DMS79 (cell line): ENCODE measurements around the gene GCH1.
"Not testable (repeated sequence)": the region's sequence is repeated elsewhere in the genome, so short reads cannot be mapped to it uniquely, and the experiment has no call there.

Experiments used
- DNase-seq: peaks from one replicate; lab custom pipeline; 2025; lab: John Stamatoyannopoulos, UW

The GCH1 gene

DNA sequence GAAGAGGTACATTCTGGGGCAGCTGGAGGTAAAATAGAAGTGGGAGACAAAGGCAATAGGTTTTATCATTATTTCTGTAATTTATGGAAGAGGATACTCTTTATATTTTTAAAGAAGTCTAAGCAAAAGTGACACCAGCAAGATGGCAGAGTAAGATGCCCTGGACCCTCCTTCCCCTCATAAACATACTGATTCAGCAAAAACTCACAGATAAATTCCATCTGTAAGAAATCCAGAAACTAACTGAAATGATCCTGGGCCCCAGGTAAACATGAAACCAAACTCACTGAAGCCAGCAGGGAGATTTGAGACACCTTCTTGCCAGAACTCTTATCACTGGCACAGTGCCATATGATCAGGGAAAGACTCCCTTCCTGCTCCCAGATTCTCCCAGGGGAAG, 79.9 kb downstream of the GCH1 start:
- no peak for DNase-seq

DNA sequence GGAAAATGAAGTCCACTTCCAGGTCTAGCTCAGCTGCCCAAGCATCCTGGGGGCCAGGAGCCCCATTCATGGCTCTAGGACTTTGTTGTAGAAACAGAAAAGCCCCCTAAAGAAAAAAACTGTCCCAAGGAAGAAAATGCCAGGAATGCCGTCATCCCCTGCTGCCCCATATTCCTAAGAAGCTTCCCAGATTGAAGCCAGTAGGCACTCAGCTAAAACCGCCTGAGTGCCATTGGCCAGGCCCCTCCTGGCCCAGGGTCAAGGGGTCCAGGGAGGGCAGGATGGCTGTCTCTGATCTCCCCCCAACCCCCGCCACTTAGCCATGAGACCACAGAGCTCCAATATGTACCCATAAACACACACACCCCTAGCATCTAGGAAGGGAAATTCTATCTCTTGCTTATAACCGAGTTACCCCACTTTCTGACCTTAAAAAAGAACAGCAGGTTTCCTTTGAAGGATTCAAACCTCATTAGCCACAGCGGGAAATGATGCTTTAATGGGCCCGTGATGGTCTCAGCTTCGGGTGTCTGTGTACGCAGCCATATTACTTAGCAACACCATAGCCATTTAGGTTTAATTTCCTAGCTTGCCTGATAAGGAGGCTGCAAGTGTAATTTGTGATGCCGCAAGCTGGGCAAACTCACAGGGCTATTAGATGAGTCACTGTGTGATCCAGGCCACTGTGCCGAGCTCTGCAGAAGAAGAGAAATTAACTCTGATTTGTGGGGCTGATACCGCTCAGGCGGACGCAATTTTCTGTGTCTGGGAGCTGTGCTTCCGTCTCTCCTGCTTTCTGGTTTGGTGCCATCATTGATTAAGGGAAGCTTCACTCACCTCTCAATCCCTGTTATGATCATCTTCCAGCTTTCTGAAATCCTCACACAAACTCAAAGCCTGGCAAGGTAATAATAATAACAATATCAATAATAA, 84.2 kb downstream of the GCH1 start:
- DNase-seq = peak; percentile 28

DNA sequence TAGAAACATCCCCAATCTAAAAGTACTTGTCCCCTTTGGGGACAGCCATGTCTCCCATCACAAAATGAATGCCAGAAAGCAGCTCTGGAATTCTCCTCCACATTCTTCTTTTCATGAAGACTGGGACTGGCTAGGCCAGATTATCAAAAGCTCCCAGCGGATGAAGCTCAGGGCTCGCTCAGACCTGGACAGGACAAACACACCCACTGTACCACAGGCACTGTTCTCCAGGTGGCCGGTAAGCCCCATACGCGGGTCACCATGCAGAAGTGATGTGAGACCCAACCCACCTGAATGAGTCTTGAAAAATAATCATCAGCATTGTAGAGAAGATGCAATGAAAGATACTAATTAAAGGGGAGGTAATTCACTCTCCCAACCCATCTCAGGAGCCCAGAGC, 85.1 kb downstream of the GCH1 start:
- no peak for DNase-seq

DNA sequence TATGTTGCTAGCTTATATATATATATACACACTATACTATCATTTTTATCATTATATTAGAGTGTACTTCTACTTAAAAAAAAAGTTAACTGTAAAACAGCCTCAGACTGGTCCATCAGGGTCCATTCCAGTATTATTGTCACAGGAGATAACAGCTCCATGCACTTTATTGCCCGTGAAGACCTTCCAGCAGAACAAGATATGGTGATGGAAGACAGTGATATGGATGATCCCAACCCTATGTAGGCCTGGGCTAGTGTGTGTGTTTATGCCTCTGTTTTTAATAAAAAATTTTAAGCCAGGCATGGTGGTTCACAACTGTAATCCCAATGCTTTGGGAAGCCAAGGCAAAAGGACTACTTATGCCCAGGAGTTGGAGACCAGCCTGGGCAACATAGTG, 86.2 kb downstream of the GCH1 start:
- DNase-seq = no peak

DNA sequence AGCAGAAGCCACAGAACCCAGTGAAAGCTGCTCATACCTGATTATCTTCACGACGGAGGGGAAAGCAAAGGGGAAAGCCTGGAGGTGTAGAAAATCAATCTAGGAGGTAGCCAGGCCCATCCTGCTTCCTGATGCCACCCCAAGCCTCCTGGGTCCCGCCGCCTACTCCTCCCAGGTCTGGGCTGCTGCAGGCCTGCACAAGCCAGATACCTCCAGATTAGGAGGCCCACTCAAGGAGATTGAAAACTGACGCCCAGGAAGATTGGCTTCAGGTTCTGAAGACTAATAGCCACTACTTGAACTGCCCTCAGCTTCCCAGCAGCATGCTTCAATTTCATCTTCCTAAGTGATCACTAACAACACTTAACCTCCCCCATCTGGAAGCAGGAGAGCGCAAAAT, 87.1 kb downstream of the GCH1 start:
- no peak for DNase-seq

DNA sequence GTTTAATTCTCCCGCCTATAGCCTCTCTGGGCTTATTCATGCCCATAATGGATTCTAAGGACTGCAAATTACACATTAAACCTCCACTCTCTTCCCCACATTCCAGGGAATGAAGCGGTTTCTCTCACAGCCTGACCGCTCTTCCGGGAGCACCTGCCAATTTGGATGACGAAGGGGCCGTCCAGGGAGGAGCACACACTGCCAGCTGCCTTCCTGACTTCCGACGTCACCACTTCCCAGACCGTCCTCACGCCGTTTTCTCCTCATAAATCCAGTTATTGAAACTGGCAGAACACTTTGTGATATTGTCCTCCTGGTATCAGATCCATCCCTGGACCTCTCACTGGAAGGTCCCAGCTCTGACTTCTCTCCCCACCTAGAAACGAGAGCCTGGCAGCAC, 87.6 kb downstream of the GCH1 start:
- DNase-seq = no peak

DNA sequence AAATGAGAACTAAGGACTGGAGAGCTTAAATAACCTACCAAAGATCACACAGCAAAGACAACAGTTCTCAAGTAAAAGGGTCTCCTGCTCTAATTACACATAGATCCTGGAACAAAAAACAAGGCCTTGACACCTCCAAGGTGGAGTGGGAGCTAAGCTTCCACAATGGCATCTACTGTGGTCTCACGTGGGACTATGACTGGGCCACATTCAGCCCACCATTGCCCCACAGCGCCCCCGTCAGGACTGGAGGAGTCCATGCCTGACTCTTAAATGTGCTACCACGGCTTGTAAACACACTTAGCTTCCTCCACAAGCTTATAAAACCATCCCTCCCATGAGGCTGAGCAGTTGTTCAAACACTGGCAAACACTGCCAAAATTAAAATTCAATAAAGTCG, 88.5 kb downstream of the GCH1 start:
- DNase-seq = no peak

DNA sequence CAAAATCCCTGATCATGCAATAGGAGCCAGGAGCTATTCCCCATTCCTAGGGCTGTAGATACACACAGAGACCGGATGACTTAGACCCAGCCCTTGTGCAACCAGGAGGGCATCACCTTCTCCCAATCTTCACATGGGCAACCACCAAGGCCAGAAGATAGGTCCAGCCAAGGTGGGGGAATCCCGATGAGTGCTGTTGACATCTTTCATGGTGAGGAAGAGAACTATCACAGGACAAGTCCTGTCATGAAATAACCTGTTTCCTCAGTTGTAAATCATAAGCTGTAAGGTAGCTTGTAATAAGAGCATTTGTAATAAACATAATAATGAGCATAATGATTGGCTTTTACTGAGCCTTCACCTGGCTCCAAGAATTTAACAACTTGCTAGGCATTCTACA, 89.5 kb downstream of the GCH1 start:
- DNase-seq = no peak

DNA sequence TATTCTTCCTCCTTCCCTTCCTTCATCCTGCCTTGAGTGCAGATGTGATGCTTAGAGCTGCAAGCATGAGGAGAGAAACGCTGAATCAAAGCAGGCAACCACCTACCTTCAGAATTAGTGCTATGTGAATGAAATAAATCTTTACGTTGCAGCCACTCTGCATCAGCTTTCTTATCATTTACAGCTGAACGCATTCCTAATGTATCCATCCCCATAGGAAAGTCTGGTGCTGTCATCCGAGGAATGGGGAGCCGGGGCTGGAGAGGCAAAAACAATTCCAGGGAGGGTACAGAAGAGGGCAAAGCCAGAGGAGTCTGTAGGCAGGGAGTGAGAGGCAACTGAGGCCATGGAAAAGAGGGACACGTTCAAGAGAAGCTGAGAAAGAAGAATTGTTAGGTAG, 90.0 kb downstream of the GCH1 start:
- DNase-seq = no peak

DNA sequence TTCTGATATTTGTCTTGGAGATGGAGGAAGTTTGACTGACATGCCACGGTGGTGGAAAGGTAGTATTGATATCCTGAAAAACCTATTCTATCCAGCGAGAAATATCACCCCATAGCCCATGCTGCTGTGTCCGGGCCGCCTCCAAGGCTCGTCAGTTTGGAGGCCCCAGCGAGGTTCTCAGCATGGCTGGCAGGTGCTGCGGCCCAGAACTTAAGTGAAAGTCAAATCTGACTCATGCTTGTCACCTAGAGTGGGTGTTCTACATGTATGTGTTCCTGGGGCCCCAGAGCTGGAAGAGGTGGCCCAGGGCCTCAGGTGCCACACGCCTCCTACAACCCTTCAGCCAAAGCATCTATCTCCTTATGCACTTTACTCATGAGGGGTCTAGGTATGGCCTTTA, 92.9 kb downstream of the GCH1 start:
- no peak for DNase-seq

DNA sequence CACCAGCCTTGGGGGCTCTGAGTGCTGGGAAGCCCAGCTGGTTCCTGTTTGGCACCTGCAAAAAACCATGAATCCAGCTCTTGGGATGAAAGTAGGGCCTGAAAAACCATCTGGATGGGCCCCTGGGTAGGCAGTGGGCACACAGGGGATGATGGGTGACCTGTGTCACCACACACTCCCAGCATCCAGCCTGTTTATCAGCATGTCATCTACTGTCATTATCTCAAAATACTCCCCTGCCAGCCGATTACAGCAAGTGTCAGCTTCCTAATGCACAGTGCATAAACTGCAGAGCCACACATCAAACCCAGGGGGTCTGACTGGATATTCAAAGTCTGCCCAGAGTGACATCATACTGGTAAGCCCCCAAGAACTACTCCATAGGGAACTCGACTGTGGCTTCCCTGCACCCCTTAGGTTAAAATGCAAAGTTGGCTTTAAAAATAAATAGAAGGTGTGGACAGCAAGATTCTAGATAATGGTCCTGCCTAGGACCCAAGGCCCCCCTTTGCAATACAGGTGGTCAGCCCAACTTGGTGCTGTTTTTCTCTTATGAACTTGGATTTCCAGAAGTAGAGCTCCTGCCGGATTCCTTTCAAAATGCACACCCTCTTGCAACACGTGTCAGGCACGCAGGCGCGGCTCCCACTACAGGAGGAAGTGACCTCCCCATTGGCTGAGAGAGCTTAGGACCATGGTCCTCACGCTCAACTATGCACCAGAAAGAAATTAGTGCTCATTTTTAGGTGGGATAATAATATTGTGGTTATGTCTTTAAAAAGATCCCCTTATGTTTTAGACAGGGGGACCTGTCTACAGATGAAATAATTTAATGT, 94.1 kb downstream of the GCH1 start:
- DNase-seq = no peak

DNA sequence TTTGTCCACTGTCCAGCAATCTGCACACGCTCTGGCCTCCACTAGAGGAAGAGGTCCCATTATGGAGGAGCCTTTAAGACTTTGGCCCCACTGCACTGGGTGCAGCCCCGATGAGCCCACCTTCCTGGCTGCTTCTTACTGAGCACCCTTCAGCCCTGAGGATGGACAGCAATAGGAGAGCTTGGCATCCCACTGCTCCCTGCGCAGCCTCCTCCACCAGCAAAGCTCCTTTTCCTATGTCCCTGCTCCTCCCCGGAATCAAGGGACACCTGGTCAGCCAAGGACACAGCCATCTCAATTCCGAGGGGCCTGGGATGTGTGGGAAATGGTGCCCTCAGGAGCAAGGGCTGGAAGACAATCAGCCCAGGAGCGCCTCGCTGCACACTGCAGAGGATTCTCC, 94.7 kb downstream of the GCH1 start:
- DNase-seq = no peak

DNA sequence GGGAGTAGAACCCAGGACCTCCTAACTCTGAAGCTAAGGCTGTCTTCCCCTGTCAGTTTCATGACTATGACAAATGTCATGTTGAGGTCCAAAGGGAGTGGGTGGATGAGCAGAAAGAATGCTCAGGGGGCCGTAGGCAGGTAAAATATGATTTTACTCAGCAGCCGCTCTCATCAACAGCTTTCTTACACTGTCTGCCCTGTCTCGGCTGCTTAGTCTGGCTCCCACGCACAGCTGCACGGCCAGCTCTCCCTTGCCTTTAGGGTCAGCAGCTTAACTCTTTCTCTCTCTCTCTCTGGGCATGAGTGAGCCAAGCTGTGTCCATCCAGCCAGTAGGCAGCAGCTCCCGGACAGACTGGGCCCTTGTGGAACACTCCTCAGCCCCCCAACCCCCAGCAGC, 95.2 kb downstream of the GCH1 start:
- no peak for DNase-seq

DNA sequence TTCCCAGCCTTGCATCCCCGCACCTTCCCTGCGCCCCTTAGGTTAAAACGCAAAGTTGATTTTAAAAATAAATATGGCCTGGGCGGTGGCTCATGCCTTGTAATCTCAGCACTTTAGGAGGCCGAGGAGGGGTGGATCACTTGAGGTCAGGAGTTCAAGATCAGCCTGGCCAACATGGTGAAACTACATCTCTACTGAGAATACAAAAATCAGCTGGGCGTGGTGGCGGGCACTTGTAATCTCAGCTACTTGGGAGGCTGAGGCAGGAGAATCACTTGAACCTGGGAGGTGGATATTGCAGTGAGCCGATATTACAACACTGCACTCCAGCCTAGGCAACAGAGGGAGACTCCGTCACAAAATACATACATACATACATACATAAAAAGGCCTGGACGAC, 96.0 kb downstream of the GCH1 start:
- DNase-seq = no peak

DNA sequence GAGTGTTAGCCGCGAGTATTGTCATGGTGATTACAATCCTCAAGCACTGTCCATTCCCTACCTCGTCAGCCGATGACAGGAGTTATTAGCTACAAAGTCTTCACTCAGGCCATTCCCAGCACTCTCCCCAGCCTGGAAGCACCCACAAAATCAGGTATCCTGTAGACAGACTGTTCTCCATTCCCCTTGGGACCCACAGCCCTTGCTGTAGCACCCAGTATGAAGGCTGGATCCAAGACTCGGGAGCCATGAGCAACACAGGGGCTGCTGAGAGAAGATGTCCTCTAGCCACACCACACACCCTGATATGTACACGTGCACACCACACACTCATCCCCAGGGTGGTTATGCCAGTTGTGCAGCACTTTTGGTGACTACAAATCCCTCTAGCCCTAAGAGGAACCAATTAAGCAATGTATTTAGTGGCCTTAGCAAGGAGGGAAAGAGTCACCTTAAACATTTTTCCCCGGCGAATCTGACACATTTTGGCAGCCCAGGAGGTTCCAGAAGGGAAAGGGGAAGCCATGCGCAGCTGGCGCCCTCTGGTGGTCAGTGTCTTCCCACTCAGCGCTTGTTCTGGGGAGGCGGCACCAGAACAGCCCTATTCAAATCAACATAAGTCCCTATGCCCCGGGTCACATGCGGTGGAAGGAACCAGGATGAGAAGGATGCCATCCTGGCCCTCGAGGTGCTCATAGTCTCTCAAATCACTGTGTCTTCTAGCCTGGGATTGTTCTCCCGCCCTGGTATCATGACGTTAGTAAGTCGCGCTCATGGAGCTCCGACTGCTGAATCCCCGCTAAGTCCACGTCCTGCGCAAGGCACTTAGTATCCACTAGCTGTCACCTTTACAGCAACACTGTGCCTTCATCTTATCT, 96.9 kb downstream of the GCH1 start:
- peak; percentile 65 for DNase-seq

DNA sequence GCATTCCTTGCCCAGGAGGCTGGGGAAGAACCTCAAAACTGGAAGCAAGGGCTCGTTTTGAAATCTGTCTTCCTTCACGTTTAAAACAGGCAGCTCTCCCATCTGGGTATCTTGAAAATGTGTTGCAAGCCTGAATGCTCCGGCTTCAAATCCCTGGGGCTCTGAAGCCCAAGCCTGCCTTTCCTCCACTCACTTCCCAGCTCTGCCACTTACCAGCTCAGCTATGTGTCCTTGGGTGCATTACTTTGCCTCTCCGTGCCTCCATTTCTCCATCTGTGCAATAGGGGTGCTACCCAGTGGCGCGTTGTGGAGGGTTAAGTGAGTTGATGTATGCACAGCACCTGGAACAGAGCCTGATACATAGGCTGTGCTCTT, 97.6 kb downstream of the GCH1 start:
- peak; percentile 45 for DNase-seq

DNA sequence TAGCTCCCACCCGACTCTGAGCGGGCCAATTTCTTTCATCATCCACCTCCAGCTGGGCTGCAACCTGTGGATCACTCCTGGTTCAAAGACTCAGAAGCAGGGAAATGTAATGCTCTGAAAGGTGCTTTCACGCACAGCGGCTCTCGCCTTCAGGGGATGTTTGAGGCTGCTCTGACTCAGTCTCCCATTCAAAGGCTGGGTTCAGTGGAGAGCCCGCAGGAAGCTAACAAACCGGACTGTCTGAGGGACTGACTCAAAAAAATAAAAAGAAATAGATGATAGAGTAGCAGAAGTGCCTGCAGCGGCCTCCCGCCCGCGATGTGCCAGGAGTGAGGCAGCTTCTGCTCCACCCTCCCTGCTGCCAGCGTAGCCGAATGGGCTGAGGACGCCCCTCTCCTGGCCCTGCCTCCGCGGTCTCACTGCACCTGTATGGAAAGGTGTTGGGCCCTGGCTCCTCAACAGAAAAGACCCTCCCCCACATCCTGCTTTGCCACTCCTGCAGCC, 98.0 kb downstream of the GCH1 start:
- peak; percentile 37 for DNase-seq

DNA sequence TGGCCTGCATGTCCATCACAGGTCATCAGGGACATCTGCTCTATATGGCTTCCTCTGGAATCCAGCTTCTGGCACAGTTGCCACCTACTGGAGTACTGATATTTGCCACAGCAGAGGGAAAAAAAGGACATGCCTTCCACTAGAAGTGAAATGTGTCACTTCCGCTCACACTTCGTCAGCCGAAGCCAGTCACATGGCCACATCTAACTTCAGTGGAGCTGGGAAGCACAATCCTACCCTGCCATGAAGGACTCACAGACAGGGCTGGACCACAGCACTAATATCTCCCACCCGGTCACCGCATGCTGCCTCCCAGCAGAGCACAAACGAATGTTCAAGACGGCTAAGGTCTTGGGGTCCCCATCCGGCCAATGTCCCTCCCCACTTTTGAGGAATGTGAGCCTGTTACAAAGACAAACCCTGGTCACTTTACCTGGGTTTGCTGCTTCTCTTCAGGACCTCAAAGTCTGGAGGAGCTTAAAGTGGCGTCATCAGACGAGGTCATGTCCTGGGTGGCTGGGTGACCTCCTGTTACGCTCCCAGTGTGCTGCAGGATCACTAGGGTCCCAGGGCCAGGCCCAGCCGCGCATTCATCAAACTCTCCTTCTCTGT, 98.6 kb downstream of the GCH1 start:
- no peak for DNase-seq

DNA sequence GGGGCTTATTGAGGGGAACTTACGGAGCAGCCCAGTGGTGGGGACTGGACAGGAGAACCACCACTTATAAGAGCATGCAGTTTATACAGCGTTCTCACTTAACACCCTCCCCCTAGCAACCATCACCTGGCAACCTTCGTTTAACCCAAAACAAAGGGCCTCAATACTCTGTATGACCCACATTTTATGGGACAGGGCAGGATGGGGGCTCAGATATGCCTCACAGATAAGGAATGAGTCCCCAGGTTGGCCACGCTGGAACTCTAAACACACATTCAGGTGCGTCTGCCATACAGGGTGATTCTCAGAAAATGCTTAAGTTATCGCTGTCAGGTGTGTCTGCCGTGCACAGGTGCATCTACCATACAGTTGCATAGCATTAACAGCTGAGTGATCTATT, 99.2 kb downstream of the GCH1 start:
- DNase-seq = no peak

DNA sequence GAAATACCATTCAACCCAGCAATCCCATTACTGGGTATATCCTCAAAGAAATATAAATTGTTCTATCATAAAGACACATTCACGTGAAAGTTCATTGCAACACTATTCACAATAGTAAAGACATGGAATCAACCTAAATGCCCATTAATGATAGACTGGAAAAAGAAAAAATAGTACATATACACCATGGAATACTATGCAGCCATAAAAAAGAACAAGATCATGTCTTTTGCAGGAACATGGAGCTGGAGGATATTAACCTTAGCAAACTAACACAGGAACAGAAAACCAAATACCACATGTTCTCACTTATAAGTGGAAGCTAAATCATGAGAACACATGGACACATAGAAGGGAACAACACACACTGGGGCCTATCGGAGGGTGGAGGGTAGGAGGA, 101.1 kb downstream of the GCH1 start:
- not testable (repeated sequence) for DNase-seq

DNA sequence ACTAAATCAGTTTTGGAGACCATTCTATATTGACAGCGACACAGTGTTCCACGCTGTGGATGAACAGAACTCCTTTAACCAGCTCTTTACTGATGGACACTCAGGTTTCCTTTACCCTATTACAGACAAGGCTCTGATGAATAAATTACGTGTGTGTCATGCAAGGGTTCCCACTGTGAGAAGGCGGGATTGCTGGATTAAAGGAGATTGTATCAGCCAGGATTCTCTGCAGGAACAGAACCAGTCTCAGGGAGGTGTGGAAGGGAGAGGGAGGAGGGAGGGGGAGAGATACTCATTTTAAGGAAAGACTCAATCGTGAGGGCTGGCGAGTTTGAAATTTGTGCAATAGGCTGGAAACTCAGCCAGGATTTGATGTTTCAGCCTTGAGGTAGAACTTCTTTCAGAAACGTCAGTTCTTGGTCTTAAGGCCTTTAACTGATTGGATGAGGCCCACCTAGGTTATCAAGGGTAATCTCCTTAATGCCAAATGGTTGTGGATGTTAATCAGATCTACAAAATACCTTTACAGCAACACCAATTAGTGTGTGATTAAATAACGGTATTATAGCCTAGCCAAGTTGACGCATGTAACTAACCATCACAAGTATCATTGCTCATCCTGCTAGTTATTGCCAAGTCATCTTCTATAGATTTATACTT, 104.0 kb downstream of the GCH1 start:
- no peak for DNase-seq
